HUES64 (cell line): ENCODE measurements around the gene APCDD1.
"Not testable (repeated sequence)": the region's sequence is repeated elsewhere in the genome, so short reads cannot be mapped to it uniquely, and the experiment has no call there.

Experiments
- H3K27ac ChIP-seq: 2 replicates; pipeline ENCODE4 v1.7.0; 2013; ENCODE audit warnings: low read depth, low read length, inconsistent platforms
- H3K27me3 ChIP-seq: 2 replicates; pipeline ENCODE4 v1.6.1; 2013; ENCODE audit warnings: mild to moderate bottlenecking, low read length; ENCODE audit not compliant: insufficient read depth
- H3K36me3 ChIP-seq: 2 replicates; pipeline ENCODE4 v1.6.1; 2013; ENCODE audit warnings: mild to moderate bottlenecking, low read length; ENCODE audit not compliant: insufficient read depth
- H3K4me1 ChIP-seq: 2 replicates; pipeline ENCODE4 v1.6.1; 2013; ENCODE audit warnings: mild to moderate bottlenecking, low read length, moderate library complexity; ENCODE audit not compliant: insufficient read depth
- H3K4me3 ChIP-seq: 2 replicates; pipeline ENCODE4 v1.5.1; 2013; ENCODE audit warnings: mild to moderate bottlenecking, low read length, moderate library complexity
- H3K9ac ChIP-seq: 2 replicates; pipeline ENCODE4 v1.6.1; 2013; ENCODE audit warnings: mild to moderate bottlenecking, low read depth, low read length
- H3K9me3 ChIP-seq: 2 replicates; pipeline ENCODE4 v1.6.1; 2013; ENCODE audit warnings: low read depth, low read length; ENCODE audit not compliant: insufficient read depth
- WGBS: fragments of 150-250, 120-280 bp; methylation state at CpG from one replicate; pipeline ENCODE4 v1.1.7; 2013; ENCODE audit warnings: missing lambda C conversion rate; 5-methylcytosine and 5-hydroxymethylcytosine counted together

APCDD1 gene

DNA sequence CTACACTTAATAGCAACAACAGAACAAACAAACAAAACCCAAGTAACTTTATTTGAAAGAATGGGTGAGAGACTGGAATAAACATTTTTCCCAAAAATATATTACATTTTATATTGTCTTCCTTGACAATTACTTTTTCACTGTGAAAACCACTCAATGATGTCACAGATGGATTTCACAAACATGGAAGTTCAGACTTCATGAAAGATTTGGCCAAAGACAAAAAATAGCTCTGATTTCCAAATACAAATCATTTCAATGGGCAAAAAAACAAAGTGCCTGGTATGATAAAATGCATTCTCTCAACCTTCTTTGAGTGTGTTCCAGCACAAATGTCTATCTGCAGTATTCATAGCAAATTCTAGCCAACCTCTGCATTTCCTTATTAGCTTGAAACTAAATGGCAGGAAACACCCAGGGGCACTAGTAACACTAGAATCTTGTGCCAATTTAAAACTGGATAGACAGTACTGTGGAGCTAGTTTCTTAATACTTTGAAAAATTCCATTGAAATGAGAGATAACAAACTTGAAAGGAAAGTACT lies 42.8 kb downstream of the APCDD1 start:
- no peak overlapping the region for H3K4me3 ChIP-seq
- no peaks in the 10 kb centered on the region for H3K4me1 ChIP-seq
- no peaks in the 10 kb centered on the region for H3K36me3 ChIP-seq
- H3K27me3 ChIP-seq = no peaks in the 10 kb centered on the region
- H3K9me3 ChIP-seq = no peaks in the 10 kb centered on the region
- H3K27ac ChIP-seq = no peak overlapping the region
- H3K9ac ChIP-seq = no peak overlapping the region

DNA sequence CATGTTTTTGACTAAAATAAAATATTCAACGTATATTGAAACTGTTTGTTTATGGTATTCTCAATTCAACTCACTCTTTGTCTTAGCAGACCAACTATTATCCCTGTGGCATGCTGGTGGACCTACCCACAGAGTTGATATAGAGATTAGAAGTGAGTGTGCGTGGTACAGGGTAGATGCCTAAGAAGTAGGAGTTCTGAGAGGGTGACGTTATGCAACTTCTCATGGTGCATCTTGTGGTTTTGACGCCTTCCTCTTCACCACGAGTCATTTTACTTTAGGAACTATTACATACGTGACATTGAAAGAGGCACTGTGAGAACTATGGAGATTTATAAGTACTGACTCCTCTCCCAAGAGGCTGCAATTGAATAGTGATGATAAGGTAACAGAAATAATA lies 44.8 kb downstream of the APCDD1 start:
- 98% methylated on average over 5 of the region's 6 CpGs for WGBS
- Histone ChIP-seq H3K36me3 (no peaks in the 10 kb centered on the region), H3K4me3 (no peak overlapping the region), H3K27me3 (no peaks in the 10 kb centered on the region), H3K9me3 (peaks cover 5% of the 10 kb centered on the region), H3K4me1 (no peaks in the 10 kb centered on the region), H3K27ac (no peak overlapping the region), H3K9ac (no peak overlapping the region)

DNA sequence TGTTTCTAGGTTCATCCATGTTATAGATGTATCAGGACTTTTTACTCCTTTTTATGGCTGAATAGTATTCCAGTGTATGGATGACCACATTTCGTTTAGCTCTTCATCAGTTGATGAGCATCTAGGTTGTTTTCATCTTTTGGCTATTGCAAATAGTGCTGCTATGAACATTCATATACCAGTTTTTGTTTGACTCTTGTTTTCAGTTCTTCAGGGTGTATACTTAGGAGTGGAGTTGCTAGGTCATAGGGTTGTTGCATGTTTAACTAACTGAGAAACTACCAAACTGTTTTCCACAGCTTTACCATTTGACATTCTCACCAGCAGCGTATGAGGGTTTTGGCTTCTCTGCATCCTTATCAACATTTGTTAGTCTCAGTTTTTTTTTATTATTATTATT lies 45.6 kb downstream of the APCDD1 start:
- no peaks in the 10 kb centered on the region for H3K36me3 ChIP-seq
- WGBS = 86% methylated on average over 1 of the region's 2 CpGs
- peaks cover 13% of the 10 kb centered on the region for H3K9me3 ChIP-seq

DNA sequence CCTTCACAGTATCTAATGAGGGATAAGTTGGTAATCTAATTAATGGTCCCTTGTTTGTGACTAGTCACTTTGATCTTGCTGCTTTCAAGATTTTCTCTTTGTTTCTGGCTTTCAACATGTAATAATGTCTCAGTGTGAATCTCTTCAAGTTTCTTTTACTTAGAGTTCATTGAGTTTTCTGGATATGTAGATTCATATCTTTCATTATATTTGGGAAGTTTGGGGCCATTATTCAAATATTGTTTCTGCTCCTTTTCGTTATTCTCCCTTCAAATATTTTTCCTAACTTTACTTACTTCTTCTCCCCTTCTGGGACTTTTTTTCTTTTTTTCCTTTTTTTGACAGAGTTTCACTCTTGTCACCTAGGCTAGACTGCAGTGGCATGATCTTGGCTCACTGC lies 50.3 kb downstream of the APCDD1 start:
- no peaks in the 10 kb centered on the region for H3K27me3 ChIP-seq
- no peak overlapping the region for H3K27ac ChIP-seq
- WGBS = 90% methylated on average over 1 of the region's 1 CpG
- no peaks in the 10 kb centered on the region for H3K4me1 ChIP-seq
- H3K9me3 ChIP-seq = peaks cover 34% of the 10 kb centered on the region
- H3K36me3 ChIP-seq = no peaks in the 10 kb centered on the region
- no peak overlapping the region for H3K4me3 ChIP-seq
- no peak overlapping the region for H3K9ac ChIP-seq

More for the DNA sequence above, 45.6 kb downstream of the APCDD1 start:
- Histone ChIP-seq H3K9ac (no peak overlapping the region), H3K4me3 (no peak overlapping the region), H3K27me3 (no peaks in the 10 kb centered on the region), H3K4me1 (no peaks in the 10 kb centered on the region), H3K27ac (no peak overlapping the region)

DNA sequence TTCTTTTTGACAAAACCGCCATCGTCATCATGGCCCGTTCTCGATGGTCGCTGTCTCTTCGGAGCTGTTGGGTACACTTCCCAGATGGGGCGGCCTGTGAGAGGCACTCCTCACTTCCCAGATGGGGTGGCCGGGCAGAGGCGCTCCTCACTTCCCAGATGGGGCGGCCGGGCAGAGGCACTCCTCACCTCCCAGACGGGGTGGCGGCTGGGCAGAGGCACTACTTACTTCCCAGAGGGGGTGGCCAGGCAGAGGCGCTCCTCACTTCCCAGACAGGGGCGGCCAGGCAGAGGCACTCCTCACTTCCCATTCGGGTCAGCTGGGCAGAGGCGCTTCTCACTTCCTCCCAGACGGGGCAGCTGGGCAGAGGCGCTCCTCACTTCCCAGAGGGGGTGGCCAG lies 51.5 kb downstream of the APCDD1 start:
- H3K27ac ChIP-seq, H3K4me1 ChIP-seq, H3K4me3 ChIP-seq, H3K36me3 ChIP-seq, H3K9ac ChIP-seq, H3K27me3 ChIP-seq: not testable (repeated sequence)
- H3K9me3 ChIP-seq = peaks cover 34% of the 10 kb centered on the region
- 90% methylated on average over 19 of the region's 19 CpGs for WGBS

DNA sequence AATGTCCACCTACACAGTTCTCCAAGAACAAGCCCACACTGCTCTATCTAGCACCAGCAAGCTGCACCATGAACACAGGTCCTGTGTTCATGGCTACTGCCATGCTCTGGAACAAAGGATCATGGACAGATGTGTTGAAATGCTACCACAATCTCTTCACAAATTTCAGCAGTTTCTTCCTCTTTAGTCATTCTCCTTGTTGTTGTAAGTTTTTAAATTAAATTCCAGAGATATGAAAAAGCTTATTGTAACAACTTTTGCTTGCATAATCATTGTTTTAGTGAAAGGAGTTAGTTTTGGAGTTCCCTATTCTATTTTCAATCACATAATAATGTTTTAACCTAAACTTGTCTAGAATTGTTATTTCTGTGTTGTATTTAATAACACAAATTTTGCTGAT lies 54.2 kb downstream of the APCDD1 start:
- H3K9ac ChIP-seq = no peak overlapping the region
- peaks cover 34% of the 10 kb centered on the region for H3K9me3 ChIP-seq
- H3K27ac ChIP-seq = no peak overlapping the region
- H3K27me3 ChIP-seq = no peaks in the 10 kb centered on the region
- no peaks in the 10 kb centered on the region for H3K36me3 ChIP-seq
- H3K4me3 ChIP-seq = no peak overlapping the region
- H3K4me1 ChIP-seq = no peaks in the 10 kb centered on the region

DNA sequence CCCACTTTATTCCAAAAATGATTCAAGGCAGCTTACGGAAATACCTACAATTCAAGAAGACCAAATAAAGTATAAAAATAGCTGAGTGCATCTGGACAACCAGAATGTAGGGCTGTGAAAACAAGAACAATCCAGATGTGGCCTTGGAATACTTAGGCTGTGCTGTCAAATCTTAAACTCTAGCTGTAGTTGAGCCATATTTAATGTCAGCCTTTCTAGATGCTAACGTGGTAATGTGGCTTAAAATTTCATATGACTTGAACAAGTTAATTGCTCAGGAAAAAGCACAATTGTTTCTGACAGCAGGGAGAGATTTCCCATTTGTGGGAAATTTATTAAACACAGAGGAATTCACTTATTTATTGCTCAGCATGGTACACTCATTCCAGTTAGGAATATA lies 56.8 kb downstream of the APCDD1 start:
- WGBS = 95% methylated on average over 2 of the region's 2 CpGs
- H3K27me3 ChIP-seq = no peaks in the 10 kb centered on the region

DNA sequence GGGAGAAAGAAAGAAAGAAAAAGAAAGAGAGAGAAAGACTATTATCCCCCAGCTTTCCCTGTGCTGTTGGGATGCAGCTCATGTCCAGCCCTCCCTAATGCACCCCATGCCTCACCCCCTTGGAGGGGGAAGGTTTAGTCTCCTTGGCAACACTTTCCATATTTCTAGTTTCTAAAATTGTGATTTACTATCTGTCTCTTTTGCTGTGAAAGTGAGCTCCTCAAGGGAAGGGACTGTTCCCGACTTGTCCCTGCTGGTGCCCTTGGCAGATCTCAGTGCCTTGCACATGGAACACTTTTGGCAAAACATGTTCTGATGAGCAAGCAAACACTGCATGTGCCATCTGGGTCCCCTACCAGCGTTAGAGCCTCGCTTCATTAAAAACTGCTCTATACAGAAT lies 59.6 kb downstream of the APCDD1 start:
- no peaks in the 10 kb centered on the region for H3K36me3 ChIP-seq
- WGBS = 93% methylated on average over 3 of the region's 3 CpGs
- H3K9me3 ChIP-seq = no peaks in the 10 kb centered on the region
- no peaks in the 10 kb centered on the region for H3K27me3 ChIP-seq
- no peak overlapping the region for H3K27ac ChIP-seq
- H3K4me3 ChIP-seq = no peak overlapping the region
- no peaks in the 10 kb centered on the region for H3K4me1 ChIP-seq
- no peak overlapping the region for H3K9ac ChIP-seq

More for the DNA sequence above, 56.8 kb downstream of the APCDD1 start:
- Histone ChIP-seq H3K9me3 (peaks cover 19% of the 10 kb centered on the region; the same call in 1 of the 2 replicates), H3K4me1 (no peaks in the 10 kb centered on the region), H3K4me3 (no peak overlapping the region), H3K36me3 (no peaks in the 10 kb centered on the region), H3K27ac (no peak overlapping the region), H3K9ac (no peak overlapping the region)

DNA sequence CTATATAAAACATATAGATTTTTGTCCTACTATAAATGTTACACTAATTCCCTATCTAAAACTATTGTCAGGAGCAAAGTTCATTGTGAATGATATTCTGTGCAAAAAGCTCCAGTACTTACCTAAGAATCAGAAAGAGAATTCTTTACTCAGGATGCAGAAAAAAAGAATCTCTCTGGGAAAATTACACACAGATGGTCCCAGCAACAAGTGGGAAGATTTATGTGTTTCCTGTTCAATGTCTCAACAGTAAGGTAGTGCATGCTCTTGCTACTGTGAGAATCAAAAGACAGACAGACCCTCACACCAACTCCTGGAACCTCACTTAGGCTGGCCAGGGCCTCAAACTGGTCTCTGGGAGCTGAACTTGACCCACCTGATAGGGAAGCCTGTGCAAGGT lies 60.2 kb downstream of the APCDD1 start:
- Histone ChIP-seq H3K9ac (no peak overlapping the region), H3K27ac (no peak overlapping the region), H3K27me3 (no peaks in the 10 kb centered on the region), H3K36me3 (no peaks in the 10 kb centered on the region), H3K9me3 (no peaks in the 10 kb centered on the region), H3K4me1 (no peaks in the 10 kb centered on the region), H3K4me3 (no peak overlapping the region)

DNA sequence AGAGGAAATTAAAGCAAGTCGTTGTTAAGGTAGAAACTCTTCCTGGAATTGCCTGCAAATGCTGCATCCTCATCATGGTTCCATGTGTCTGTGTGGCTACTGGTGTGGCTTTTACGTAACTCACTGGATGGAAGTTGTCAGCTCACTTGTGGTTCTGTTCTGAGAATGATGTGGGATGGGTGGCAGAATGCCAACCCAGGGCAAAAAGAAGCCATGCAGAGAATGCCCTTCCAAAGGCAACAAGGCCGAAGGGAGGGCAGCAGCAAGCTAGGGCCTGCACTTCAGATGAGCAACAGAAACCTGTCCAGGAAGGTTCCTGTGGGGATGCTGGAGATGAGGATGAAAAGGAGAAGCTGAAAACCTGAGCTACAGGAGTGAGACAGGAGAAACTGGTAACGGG lies 61.0 kb downstream of the APCDD1 start:
- H3K27ac ChIP-seq = no peak overlapping the region
- H3K27me3 ChIP-seq = no peaks in the 10 kb centered on the region
- H3K9me3 ChIP-seq = no peaks in the 10 kb centered on the region
- no peak overlapping the region for H3K9ac ChIP-seq
- WGBS = 67% methylated on average over 4 of the region's 4 CpGs
- no peaks in the 10 kb centered on the region for H3K36me3 ChIP-seq
- no peak overlapping the region for H3K4me3 ChIP-seq
- H3K4me1 ChIP-seq = no peaks in the 10 kb centered on the region

DNA sequence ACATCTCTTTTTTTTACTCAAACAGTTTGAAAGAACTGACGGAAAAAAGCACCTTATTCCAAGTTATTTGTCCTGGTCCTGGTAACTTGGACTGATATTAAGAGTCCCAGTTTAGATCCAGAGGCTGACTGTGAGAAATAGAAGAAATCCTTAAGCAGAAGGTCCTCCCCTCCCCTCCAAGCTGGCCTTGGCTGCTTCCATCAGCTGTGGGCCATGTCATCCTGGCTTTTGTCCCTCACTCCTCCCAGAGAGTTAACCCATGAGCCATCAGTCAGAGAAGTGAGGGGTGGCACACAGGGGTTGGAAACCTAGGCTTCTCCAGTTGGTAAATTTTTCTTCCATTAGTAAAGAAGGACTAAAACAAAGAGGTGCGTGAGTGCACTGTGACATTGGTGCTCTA lies 61.6 kb downstream of the APCDD1 start:
- no peak overlapping the region for H3K27ac ChIP-seq
- H3K4me1 ChIP-seq = no peaks in the 10 kb centered on the region
- WGBS = 95% methylated on average over 2 of the region's 2 CpGs
- no peak overlapping the region for H3K9ac ChIP-seq
- no peaks in the 10 kb centered on the region for H3K9me3 ChIP-seq
- H3K4me3 ChIP-seq = no peak overlapping the region
- H3K36me3 ChIP-seq = no peaks in the 10 kb centered on the region
- no peaks in the 10 kb centered on the region for H3K27me3 ChIP-seq

DNA sequence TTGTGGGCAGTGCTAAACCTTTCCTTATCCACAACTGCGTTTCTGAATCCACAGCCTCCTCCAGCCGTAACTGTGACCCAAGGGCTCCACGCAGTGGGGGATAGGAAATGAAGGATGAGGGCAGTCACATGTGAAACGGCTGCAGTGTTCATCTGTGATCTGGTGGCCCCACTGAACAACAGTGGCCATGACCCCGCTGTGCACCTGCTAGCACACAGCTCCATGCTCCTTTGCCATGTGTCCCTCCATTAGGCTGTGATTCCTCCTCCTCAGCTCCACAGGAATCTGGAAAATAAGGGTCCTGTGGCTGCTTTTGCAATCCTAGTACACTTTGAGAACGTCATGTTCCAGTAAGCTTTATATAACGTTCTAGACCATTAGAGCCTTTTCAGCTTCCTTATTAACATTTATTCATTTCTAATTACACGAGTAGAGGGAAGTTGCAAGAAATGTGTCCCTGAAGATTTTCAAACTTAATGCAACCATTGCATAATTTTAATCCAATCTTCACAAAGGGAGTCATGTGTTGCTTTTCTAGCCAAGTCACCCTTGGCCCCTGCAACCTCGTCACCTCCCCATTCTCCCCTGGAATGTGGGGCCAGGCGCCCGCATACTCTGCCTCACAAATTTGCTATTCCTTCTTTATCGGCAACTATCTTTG lies 64.3 kb downstream of the APCDD1 start:
- 83% methylated on average over 12 of the region's 12 CpGs for WGBS

More for the DNA sequence above, 64.3 kb downstream of the APCDD1 start:
- no peaks in the 10 kb centered on the region for H3K9me3 ChIP-seq
- no peak overlapping the region for H3K27ac ChIP-seq
- H3K27me3 ChIP-seq = 0 out of 2 replicates have a peak, but pooled peaks cover 2% of the 10 kb centered on the region
- no peaks in the 10 kb centered on the region for H3K4me1 ChIP-seq
- no peak overlapping the region for H3K9ac ChIP-seq
- H3K4me3 ChIP-seq = no peak overlapping the region
- H3K36me3 ChIP-seq = no peaks in the 10 kb centered on the region
